ENCODE data around the gene MSLN.

DNA sequence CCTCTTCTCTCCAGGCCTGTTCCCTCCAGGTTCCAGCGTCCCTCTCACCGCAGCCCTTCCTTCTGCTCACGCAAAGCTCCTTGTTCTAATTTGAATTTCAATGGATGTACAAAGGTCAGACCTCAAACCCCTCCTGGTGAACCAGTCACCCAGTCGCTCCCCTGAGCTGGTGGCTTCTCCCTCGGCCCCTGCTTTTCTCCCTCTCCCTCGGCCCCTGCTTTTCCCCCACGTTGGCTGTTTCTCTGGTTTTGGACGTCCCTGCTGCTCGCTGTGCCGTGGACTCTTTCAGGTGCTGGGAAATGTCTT is 8.6 kb upstream of the MSLN start:
- TF ChIP-seq, protein P1, sequence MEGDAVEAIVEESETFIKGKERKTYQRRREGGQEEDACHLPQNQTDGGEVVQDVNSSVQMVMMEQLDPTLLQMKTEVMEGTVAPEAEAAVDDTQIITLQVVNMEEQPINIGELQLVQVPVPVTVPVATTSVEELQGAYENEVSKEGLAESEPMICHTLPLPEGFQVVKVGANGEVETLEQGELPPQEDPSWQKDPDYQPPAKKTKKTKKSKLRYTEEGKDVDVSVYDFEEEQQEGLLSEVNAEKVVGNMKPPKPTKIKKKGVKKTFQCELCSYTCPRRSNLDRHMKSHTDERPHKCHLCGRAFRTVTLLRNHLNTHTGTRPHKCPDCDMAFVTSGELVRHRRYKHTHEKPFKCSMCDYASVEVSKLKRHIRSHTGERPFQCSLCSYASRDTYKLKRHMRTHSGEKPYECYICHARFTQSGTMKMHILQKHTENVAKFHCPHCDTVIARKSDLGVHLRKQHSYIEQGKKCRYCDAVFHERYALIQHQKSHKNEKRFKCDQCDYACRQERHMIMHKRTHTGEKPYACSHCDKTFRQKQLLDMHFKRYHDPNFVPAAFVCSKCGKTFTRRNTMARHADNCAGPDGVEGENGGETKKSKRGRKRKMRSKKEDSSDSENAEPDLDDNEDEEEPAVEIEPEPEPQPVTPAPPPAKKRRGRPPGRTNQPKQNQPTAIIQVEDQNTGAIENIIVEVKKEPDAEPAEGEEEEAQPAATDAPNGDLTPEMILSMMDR (IDR thresholded peaks at IDR 0.05; ENCODE audit: low read length): no peak
- TF ChIP-seq EZH2 (IDR thresholded peaks at IDR 0.05; ENCODE audit: borderline replicate concordance, low read length): no peak

All from OCI-LY1 (cell line).